Hematopoietic multipotent progenitor cell treated with erythropoietin and hydrocortisone succinate and interleukin-3 and kit ligand, for 4 days (in vitro differentiated cells): ENCODE data around the gene MRPL44.
"Not testable (repeated sequence)": the region's sequence is repeated elsewhere in the genome, so short reads cannot be mapped to it uniquely, and the experiment has no call there.

ENCODE experiments used
- DNase-seq: peaks from one replicate; pipeline ENCODE4 v3.0.0-alpha.2; 2015

Gene MRPL44

GRCh38 chr2:223973606-223974005 lies 16.3 kb downstream of the MRPL44 start:
- no peak for DNase-seq

GRCh38 chr2:223976635-223977226 lies 19.5 kb downstream of the MRPL44 start:
- no peak for DNase-seq

GRCh38 chr2:223978451-223978850 lies 21.2 kb downstream of the MRPL44 start:
- no peak for DNase-seq

GRCh38 chr2:223979730-223980396 lies 22.6 kb downstream of the MRPL44 start:
- DNase-seq, result no peak

GRCh38 chr2:223980397-223980735 lies 23.1 kb downstream of the MRPL44 start:
- no peak for DNase-seq

GRCh38 chr2:223980803-223981202 lies 23.5 kb downstream of the MRPL44 start:
- DNase-seq, result no peak

- DNase-seq, result no peak
Observed at GRCh38 chr2:223981241-223981640, 24.0 kb downstream of the MRPL44 start.

GRCh38 chr2:223989206-223989855 lies 32.1 kb downstream of the MRPL44 start:
- DNase-seq, result peak; percentile 53

GRCh38 chr2:223989856-223990232 lies 32.6 kb downstream of the MRPL44 start:
- no peak for DNase-seq

- no peak for DNase-seq
Observed at GRCh38 chr2:223991611-223992010, 34.3 kb downstream of the MRPL44 start.

GRCh38 chr2:223993634-223994232 lies 36.5 kb downstream of the MRPL44 start:
- DNase-seq, result peak; percentile 90

- DNase-seq, result no peak
Observed at GRCh38 chr2:223994562-223995162, 37.4 kb downstream of the MRPL44 start.

GRCh38 chr2:223995569-223995968 lies 38.3 kb downstream of the MRPL44 start:
- no peak for DNase-seq

- DNase-seq, result no peak
Observed at GRCh38 chr2:223996391-223996790, 39.1 kb downstream of the MRPL44 start.

GRCh38 chr2:223997938-223998337 lies 40.7 kb downstream of the MRPL44 start:
- DNase-seq, result no peak

GRCh38 chr2:223998948-223999347 lies 41.7 kb downstream of the MRPL44 start:
- DNase-seq, result no peak

- DNase-seq, result no peak
Observed at GRCh38 chr2:223999862-224000261, 42.6 kb downstream of the MRPL44 start.

GRCh38 chr2:224000662-224001061 lies 43.4 kb downstream of the MRPL44 start:
- not testable (repeated sequence) for DNase-seq

- DNase-seq, result no peak
Observed at GRCh38 chr2:224004105-224004695, 46.9 kb downstream of the MRPL44 start.

GRCh38 chr2:224008702-224009261 lies 51.5 kb downstream of the MRPL44 start:
- peak; percentile 73 for DNase-seq

- DNase-seq, result peak; percentile 84
Observed at GRCh38 chr2:224009605-224010315, 52.5 kb downstream of the MRPL44 start.

- DNase-seq, result no peak
Observed at GRCh38 chr2:224011837-224012236, 54.6 kb downstream of the MRPL44 start.
